Activated CD4-positive, alpha-beta T cell treated with anti-CD3 and anti-CD28 coated beads, Interleukin-2, amount 50 U/mL, for 4 hours (primary cell): ENCODE measurements around the gene RNF123.
"Not testable (repeated sequence)": the region's sequence is repeated elsewhere in the genome, so short reads cannot be mapped to it uniquely, and the experiment has no call there.

Experiments used
- DNase-seq, 2 experiments: peaks; one replicate each; pipeline ENCODE4 v3.0.0-alpha.2; 2020

RNF123 gene

DNA sequence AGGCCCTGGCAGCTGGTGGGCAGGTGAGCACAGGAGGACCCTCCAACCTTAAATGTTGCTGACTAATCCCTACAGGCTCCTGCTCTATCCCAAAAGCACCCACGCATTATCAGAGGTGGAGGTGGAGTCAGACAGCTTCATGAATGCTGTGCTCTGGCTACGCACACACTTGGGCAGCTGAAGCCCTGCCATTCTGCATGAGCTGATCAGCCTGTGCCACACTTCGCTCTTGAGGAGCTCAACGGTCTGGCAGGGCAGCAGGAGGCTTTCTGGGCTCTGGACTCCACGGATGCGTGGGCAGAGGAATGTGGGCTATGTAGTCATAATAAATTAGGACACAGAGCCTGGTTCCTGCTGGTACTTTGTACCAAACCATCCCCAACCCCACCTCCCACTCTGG is 6.2 kb upstream of the RNF123 start:
- DNase-seq = no peak

DNA sequence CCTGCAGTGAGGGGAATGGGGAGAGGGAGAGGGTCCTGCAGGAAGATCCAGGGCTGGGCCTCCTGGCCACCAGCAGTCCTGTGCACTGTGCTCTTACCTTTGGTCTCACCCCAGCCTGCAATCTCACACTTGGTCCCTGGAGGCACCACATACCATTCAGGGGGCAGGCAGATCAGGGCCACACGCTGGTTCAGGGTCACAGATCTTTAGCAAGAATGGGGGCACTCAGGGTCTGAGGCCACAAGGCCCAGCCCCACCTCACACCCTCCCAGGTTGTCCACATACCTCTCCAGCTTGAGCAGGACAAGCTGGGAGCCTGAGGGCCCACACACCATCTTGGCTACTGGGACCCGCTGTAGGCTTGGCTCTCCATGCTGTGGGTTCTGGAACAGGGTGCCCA is 4.9 kb upstream of the RNF123 start:
- DNase-seq = not testable (repeated sequence)

DNA sequence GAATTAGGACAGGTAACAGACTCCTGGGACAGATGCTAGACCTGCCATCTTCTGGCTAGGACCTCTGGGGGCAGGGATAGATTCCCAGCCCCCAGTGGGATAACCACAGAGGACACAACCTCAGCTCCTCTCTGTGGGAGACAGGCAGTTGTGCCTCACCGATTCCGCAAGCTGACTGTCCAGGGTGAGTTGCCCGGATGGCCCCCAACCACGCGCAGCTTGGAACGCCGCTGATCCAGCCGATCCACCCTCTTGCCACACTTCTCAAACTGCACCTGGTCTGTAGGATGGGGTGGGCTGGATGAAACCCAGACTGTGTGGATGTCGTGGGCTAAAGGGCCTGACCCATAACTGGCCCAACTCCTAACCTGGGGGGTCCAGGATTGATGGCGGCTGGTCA is 4.3 kb upstream of the RNF123 start:
- not testable (repeated sequence) for DNase-seq

DNA sequence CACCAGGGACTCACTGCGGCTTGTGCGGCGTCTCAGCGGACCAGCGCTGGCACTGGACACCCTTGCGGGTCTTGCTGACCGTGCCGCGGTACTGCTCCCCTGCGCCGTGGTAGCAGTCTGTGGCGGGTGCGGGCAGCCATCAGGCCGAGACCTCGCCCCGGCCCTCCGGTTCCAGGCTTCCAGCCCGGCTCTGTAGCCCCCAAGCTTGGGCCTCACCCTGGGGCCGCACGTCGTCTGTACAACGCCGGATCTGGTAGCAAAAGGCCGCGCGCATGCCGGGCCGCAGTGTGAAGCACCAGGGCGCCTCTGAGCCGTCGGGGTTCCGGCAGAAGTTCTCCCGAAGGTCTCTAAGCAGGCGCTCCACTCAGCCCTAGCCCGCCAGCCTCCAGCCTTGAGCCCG is 3.5 kb upstream of the RNF123 start:
- not testable (repeated sequence) for DNase-seq

DNA sequence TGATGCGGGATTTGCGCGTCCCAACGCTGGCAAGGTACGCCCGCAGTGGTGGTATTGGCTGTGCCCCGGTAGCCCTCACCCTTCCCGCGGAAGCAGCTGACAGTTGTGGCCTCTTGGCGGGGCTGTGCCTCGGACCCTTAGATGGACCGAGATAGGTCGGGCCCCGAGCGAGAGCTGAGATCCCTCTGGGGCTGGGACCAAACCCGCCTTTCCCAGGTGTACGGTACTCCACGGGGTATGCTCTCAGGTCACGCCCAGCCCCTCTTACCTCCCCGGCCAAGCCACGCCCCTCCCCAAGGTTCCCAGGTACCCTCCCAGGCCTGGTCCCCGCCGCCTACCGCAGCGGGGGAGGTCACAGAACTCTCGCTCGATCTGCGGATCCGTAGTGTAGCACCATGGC is 3.0 kb upstream of the RNF123 start:
- peak; percentile 27 to 28 for DNase-seq

GRCh38 chr3:49686769-49687423 is 2.5 kb upstream of the RNF123 start:
- DNase-seq = peak in 1 of 2 experiments; percentile 22

DNA sequence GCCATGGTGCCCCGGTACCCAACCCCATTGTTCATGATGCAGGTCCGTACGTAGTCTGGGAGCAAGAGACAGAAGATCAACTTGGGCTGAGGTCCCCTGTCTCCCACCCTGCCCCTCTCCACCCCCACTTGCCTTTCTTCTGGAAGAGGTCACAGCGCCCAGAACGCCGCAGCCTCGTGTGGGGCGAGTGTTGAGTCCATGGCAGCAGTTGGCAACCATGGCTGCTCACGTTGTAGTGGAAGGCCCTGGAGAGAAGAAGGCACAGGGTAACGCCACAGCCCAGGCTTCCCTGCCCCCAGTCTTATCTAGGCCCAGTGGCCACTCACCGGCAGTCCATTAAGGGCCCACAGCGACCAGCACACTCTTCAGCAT is 1.9 kb upstream of the RNF123 start:
- not testable (repeated sequence) for DNase-seq

- DNase-seq = not testable (repeated sequence)
These were observed 865 bp upstream of the RNF123 start for GRCh38 chr3:49688338-49689045.

DNA sequence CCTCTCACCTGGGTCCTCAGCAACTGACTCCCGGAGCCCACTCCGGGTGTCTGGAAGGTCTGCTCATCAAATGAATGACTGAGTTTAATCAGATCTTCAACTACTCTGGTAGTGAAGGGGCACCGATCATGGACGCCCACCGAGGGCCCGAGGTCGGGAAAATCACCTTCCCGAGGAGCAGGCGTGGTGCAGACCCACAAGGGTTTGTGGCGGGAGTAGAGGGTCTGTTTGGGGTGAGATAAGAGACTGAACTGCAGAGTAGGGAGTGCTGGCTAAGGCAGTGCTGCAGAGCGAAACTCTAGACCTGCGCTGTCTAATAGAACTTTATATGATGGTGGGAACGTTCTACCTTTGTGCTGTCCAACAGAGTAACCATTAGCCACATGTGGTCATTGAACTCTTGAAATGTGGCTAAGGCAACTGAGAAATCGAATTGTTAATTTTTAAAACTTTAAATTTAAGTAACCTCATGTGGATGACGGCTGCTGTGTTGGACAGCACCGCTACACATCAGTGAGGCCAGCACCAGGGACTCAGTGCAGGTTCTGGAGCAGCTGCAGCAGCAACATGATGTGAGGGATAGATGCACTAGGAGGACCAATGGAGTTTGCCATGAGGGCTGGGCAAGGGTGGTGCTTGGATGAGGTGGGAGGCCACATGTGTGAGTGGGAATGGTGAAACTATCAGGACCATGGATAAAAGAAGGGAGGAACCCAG is 709 bp downstream of the RNF123 start:
- not testable (repeated sequence) for DNase-seq

DNA sequence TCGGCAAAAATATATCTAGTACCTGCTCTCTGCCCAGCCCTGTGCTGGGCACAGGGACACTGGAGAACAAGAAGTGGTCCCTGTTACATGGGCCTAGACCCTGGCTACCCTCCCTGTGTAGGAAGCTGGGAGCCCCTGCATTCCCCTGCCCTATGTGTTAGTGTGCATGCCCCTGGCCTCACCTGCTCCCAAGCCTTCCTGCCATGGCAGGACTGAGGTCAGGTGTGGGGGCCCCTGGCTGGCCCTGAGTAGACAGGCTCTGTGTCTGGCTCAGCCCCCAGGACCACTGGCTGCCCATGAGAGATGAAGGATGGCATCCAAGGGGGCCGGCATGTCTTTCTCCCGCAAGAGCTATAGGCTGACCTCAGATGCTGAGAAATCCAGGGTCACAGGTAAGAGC is 1.5 kb downstream of the RNF123 start:
- DNase-seq = not testable (repeated sequence)

DNA sequence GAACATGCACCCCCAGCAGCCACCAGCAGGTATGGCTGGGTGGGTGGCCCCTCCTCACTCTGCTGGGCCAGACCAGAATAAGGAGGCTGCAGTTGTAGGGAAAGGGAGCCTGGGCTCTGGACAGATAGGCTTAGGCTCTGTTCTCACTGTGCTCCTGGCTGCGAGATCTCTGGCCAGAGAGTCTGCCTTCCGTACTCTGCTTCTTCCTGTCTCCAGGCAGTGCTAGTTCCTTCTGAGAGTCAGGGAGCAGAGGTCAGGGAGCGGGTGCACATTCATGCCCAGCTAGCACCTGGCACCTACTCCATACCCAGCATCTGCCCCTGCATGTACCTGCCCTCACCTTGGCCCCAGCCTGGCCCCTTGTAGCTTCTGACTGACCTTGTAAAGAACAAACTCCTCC is 2.1 kb downstream of the RNF123 start:
- not testable (repeated sequence) for DNase-seq

GRCh38 chr3:49694409-49695070 is 5.2 kb downstream of the RNF123 start:
- DNase-seq = not testable (repeated sequence)

DNA sequence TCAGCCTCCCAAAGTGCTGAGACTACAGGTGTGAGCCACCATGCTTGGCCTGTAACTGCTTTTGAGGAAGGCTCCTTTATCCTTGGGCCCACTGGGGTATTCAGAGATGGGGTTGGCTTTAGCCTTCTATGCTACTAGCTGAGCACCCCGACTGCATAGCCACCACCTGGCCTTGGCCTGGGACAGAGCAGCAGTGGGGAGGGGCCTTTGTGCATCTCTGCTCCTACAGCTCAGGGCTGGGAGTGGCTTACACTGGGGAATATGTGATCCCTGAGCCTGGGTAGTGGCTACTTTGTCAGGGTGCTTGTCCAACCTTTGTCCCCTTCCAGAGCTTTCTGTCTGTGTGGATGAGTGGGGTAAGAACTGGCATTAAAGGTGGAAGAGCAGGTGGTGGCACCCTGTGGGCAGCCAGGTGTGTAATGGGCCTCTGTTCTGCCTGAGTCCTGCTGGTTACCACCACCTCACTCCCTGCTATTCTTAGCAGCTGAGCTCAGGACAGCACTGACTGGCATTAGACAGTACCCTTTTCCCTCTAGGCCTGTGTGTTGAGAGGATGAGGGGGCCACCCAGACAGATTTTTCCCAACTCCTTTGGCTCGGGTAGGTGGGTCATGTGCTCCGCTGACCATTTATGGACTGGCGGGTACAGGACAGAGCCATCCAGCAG is 6.1 kb downstream of the RNF123 start:
- DNase-seq = not testable (repeated sequence)

GRCh38 chr3:49699281-49699979 is 10.1 kb downstream of the RNF123 start:
- DNase-seq = no peak

GRCh38 chr3:49700014-49700413 is 10.7 kb downstream of the RNF123 start:
- DNase-seq = no peak

- DNase-seq = no peak
These were observed 11.2 kb downstream of the RNF123 start for GRCh38 chr3:49700453-49701128.

DNA sequence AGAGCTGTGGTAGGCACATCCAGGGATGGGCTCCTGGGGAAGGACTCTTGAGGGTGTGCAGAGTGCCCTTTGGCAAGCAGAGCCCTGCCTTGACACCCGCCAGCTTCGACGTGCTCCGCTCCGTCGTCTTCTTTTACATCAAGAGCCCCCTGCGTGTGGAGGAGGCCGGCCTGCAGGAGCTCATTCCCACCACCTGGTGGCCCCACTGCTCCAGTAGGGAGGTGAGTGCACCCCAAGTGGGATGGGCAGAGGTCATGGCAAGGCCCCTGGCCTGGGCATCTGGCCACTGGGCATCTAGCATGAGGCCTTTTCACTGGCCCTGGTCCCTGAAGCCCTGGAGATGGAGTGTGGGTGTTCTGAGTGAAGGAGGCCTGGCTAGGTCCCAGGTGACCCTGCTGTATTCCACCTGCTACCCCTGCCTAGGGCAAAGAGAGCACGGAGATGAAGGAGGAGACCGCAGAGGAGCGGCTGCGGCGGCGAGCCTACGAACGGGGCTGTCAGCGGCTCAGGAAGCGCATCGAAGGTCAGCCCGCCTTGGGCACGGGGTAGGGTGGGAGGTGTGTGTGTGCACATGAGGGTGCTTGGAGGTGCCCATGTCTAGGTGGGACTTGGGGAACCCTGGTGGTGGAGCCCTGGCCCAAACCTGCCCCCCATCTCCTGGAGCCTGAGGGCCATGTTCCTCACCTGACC is 12.2 kb downstream of the RNF123 start:
- no peak for DNase-seq

DNA sequence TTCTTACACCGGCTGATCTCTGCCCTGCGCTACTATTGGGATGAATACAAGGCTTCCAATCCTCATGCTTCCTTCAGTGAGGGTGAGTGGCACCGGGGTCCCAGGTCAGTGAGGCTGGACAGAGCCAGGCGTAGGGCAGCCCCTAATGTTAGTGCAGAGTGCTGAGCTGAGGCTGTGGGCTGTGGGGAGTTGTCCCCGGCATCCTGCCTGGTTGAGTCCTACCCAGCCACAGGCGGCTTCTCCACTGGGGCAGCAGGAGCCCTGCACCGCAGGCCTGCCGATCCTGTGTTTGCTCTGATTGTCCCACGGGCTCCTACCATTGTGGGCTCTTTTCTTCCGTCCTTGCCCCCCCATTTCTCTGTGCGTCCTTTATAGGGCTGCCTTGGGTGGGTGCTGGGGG is 13.3 kb downstream of the RNF123 start:
- DNase-seq = no peak

- peak; percentile 58 to 62 for DNase-seq
These were observed 14.1 kb downstream of the RNF123 start for GRCh38 chr3:49703443-49703927.

- no peak for DNase-seq
These were observed 14.6 kb downstream of the RNF123 start for GRCh38 chr3:49703956-49704355.

DNA sequence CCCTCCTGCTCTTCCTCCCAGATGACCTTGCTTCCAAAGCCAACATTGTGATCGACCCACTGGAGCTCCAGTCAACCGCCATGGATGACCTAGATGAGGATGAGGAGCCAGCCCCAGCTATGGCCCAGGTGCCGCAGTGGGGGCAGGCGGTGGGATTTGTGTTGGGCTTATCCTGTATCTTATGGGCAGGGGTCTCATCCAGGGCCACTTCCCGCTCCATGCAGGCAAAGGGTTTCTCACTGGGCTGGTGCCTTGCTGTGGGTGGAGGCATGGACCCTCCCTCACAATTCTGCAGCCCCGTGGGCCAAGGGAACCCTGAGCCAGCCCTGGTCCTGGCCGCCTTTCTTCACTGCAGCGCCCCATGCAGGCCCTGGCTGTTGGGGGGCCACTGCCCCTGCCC is 15.3 kb downstream of the RNF123 start:
- DNase-seq = no peak
